ENCODE measurements around the gene PTPRO.

DNA sequence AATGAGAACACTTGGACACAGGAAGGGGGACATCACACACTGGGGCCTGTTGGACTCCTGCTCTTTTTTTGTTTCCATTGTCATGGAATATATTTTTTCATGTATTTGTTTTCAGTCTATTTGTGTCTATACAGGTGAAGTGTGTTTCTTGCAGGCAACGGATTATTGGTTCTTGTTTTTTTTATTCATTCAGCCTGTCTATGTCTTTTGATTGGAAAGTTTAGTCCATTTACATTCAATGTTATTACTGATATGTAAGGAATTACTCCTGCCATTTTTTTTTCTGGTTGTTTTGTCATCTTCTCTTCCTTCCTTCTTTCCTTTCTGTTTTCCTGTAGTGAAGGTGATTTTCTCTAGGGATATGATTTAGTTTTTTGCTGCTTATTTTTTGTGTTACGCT lies 18.0 kb upstream of the PTPRO start:
- TF ChIP-seq CTCF (IDR thresholded peaks at IDR 0.05) (no peak), POLR2A (IDR thresholded peaks at IDR 0.05) (no peak)

Measured in Peyer's patch (tissue), 4 donors.